Panc1 (cell line): ENCODE results near the gene ZCCHC17. TPM values are rescaled to one million over a fixed set of nuclear protein-coding genes. Genes with fewer than 3 reads are reported as not detected.

ENCODE experiments used
- ATAC-seq: fragments of 200-7000 bp; cut with Tn5 transposase; 2 replicates; pipeline ENCODE4 v1.9.1; 2020; ENCODE audit warnings: mild to moderate bottlenecking, moderate library complexity
- BruUV-seq: library from RNA; stranded (reverse); fragments of 400-500 nt; replicated peaks from 2 replicates; lab custom pipeline; 2021; lab: Mats Ljungman, UMichigan
- CTCF ChIA-PET: fragments of 300-600 bp; sonication (Branson Sonifier 250); formaldehyde crosslinking; loops from one replicate; lab custom pipeline; 2022; ENCODE audit warnings: antibody characterized with exemption; lab: Charles Lee
- POLR2A ChIA-PET: fragments of 300-600 bp; sonication (Branson Sonifier 250); formaldehyde crosslinking; loops from one replicate; lab custom pipeline; 2022; ENCODE audit warnings: antibody characterized with exemption; lab: Charles Lee
- DNase-seq: peaks from one replicate; pipeline ENCODE4 v3.0.0-alpha.2; 2010; ENCODE audit warnings: low read depth, low spot score
- H3K27ac ChIP-seq: 2 replicates; pipeline ENCODE4 v1.5.1; 2011; ENCODE audit warnings: mild to moderate bottlenecking, low read length, inconsistent platforms
- H3K27me3 ChIP-seq: fragments of 200-500 bp; sonication (Bioruptor generic); 2 replicates; pipeline ENCODE4 v1.6.0; 2014; ENCODE audit warnings: low read length, inconsistent platforms; ENCODE audit not compliant: control insufficient read depth, insufficient read depth
- H3K36me3 ChIP-seq: fragments of 200-500 bp; sonication (Bioruptor generic); 2 replicates; pipeline ENCODE4 v1.5.1; 2014; ENCODE audit warnings: inconsistent platforms, mild to moderate bottlenecking, low read length, moderate library complexity; ENCODE audit not compliant: control insufficient read depth, insufficient read depth
- H3K4me1 ChIP-seq: 2 replicates; pipeline ENCODE4 v1.5.1; 2011; ENCODE audit warnings: inconsistent platforms, mild to moderate bottlenecking, low read length, moderate library complexity; ENCODE audit not compliant: control insufficient read depth, insufficient read depth
- H3K4me3 ChIP-seq, 2 experiments: 2 replicates each; pipeline ENCODE4 v1.5.1; 2011 to 2012; ENCODE audit warnings: low read depth in 2 of 2, low read length in 2 of 2, mild to moderate bottlenecking in 2 of 2, inconsistent platforms in 1 of 2, moderate library complexity in 1 of 2
- H3K9me3 ChIP-seq: fragments of 200-500 bp; sonication (Bioruptor generic); 2 replicates; pipeline ENCODE4 v1.5.1; 2014; ENCODE audit warnings: low read depth, mild to moderate bottlenecking, inconsistent platforms, low read length, moderate library complexity; ENCODE audit not compliant: control insufficient read depth, insufficient read depth
- CTCF ChIP-seq: fragments of 450-650 bp; IDR thresholded peaks from 2 replicates; pipeline ENCODE4 v1.5.1; 2017; ENCODE audit warnings: mild to moderate bottlenecking
- POLR2AphosphoS5 ChIP-seq: IDR thresholded peaks from 2 replicates; pipeline ENCODE4 v1.6.1; 2012; ENCODE audit warnings: mild to moderate bottlenecking, low read depth, low read length, moderate library complexity
- SIN3A ChIP-seq: IDR thresholded peaks from 2 replicates; pipeline ENCODE4 v1.6.1; 2012; ENCODE audit warnings: low read depth, mild to moderate bottlenecking, low read length, moderate library complexity, borderline replicate concordance; ENCODE audit not compliant: insufficient read depth
- TCF7L2 ChIP-seq: IDR thresholded peaks from 2 replicates; pipeline ENCODE4 v1.6.1; 2011; ENCODE audit warnings: mild to moderate bottlenecking, low read depth, low read length, inconsistent platforms
- in situ Hi-C: cut with HindIII; loops from 2 replicates; pipeline ENCODE4 v1.10.0; 2016; ENCODE audit warnings: low sequenced_read_pairs, low pct_unique_long_range_greater_than_20kb
- intact Hi-C: fragments of 100-400 bp; cut with micrococcal nuclease; formaldehyde crosslinking; loops from one replicate; pipeline ENCODE4 v1.10.0; 2022; ENCODE audit not compliant: unreplicated experiment
- total RNA-seq: library from RNA; stranded (reverse); gene quantifications from one replicate; pipeline ENCODE4 v1.2.1, GENCODE V29; 2021; ENCODE audit not compliant: unreplicated experiment
- TF ChIP-seq, protein P1 (sequence below), 2 experiments: IDR thresholded peaks; 2 replicates each; pipeline ENCODE4 v1.6.1; 2011 to 2012; ENCODE audit warnings: low read depth in 2 of 2, control low read depth in 1 of 2, low read length in 1 of 2, mild to moderate bottlenecking in 1 of 2, moderate library complexity in 1 of 2; ENCODE audit not compliant: insufficient read depth in 1 of 2

Gene ZCCHC17
- total RNA-seq, 1 experiment from 2014 or later: 30.6 TPM

DNA sequence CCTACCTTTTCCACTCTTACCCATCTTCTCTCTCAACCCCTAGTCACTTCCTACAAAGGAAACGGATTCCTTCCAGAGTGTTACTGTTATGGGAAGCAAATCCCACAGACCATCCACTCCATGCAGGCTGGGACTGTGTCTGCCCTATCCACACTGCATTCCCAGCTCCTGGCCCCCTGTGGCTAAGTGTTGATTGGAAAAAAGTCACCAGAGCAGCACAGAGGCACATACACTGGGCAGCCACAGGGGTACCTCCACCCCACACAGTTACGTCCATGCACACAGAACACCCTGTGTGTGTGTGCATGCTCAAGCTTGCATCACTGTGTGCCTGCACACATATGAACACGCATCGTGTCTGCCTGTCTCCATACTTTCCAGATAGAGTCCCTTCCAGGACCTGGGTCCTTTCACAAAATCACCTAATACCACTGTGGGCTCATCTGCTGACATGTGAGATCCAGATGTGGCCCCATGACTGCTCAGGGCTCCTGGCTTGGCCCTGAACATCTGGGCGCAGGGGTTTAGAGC is 112.0 kb downstream of the ZCCHC17 start:
- in situ Hi-C loops (no loop called here), intact Hi-C loops (no loop called here)
- TF ChIP-seq SIN3A: no peak
- no peak for TF ChIP-seq POLR2AphosphoS5
- TF ChIP-seq CTCF: no peak
- no peak for TF ChIP-seq TCF7L2
- TF ChIP-seq, protein P1, sequence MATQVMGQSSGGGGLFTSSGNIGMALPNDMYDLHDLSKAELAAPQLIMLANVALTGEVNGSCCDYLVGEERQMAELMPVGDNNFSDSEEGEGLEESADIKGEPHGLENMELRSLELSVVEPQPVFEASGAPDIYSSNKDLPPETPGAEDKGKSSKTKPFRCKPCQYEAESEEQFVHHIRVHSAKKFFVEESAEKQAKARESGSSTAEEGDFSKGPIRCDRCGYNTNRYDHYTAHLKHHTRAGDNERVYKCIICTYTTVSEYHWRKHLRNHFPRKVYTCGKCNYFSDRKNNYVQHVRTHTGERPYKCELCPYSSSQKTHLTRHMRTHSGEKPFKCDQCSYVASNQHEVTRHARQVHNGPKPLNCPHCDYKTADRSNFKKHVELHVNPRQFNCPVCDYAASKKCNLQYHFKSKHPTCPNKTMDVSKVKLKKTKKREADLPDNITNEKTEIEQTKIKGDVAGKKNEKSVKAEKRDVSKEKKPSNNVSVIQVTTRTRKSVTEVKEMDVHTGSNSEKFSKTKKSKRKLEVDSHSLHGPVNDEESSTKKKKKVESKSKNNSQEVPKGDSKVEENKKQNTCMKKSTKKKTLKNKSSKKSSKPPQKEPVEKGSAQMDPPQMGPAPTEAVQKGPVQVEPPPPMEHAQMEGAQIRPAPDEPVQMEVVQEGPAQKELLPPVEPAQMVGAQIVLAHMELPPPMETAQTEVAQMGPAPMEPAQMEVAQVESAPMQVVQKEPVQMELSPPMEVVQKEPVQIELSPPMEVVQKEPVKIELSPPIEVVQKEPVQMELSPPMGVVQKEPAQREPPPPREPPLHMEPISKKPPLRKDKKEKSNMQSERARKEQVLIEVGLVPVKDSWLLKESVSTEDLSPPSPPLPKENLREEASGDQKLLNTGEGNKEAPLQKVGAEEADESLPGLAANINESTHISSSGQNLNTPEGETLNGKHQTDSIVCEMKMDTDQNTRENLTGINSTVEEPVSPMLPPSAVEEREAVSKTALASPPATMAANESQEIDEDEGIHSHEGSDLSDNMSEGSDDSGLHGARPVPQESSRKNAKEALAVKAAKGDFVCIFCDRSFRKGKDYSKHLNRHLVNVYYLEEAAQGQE (IDR thresholded peaks at IDR 0.05; ENCODE audit: insufficient read depth in 1 of 2, low read depth in 2 of 2, low read length in 1 of 2): no peak
- BruUV-seq: no TSS peak
- Histone ChIP-seq H3K9me3 (no peaks in the 10 kb centered on the region), H3K27me3 (no peaks in the 10 kb centered on the region), H3K27ac (no peak overlapping the region), H3K36me3 (peaks cover 2% of the 10 kb centered on the region; the same call in 1 of the 2 replicates), H3K4me3 (no peak overlapping the region), H3K4me1 (no peaks in the 10 kb centered on the region)
- POLR2A ChIA-PET: no interaction called here
- no peak for DNase-seq
- CTCF ChIA-PET: no interaction called here
- ATAC-seq: no peak

GRCh38 chr1:31409946-31410858 is 113.4 kb downstream of the ZCCHC17 start:
- Histone ChIP-seq H3K4me1 (no peaks in the 10 kb centered on the region), H3K36me3 (peaks cover 2% of the 10 kb centered on the region; the same call in 1 of the 2 replicates), H3K9me3 (no peaks in the 10 kb centered on the region), H3K27me3 (no peaks in the 10 kb centered on the region), H3K27ac (no peak overlapping the region), H3K4me3 (no peak overlapping the region)
- in situ Hi-C loops: no loop called here
- intact Hi-C loops: no loop called here
- BruUV-seq: no TSS peak
- no peak for ATAC-seq
- TF ChIP-seq POLR2AphosphoS5: no peak
- TF ChIP-seq SIN3A: no peak
- TF ChIP-seq, protein P1 (IDR thresholded peaks at IDR 0.05; ENCODE audit: insufficient read depth in 1 of 2, low read depth in 2 of 2, low read length in 1 of 2): no peak
- no peak for TF ChIP-seq CTCF
- TF ChIP-seq TCF7L2: no peak
- CTCF ChIA-PET: no interaction called here
- POLR2A ChIA-PET: no interaction called here
- no peak for DNase-seq
